ENCODE measurements around the gene PPM1H. TPM values are rescaled to one million over a fixed set of nuclear protein-coding genes. Genes with fewer than 3 reads are reported as not detected.

PPM1H gene
- total RNA-seq, 1 donor, result 0.86 TPM

- TF ChIP-seq, protein P1, sequence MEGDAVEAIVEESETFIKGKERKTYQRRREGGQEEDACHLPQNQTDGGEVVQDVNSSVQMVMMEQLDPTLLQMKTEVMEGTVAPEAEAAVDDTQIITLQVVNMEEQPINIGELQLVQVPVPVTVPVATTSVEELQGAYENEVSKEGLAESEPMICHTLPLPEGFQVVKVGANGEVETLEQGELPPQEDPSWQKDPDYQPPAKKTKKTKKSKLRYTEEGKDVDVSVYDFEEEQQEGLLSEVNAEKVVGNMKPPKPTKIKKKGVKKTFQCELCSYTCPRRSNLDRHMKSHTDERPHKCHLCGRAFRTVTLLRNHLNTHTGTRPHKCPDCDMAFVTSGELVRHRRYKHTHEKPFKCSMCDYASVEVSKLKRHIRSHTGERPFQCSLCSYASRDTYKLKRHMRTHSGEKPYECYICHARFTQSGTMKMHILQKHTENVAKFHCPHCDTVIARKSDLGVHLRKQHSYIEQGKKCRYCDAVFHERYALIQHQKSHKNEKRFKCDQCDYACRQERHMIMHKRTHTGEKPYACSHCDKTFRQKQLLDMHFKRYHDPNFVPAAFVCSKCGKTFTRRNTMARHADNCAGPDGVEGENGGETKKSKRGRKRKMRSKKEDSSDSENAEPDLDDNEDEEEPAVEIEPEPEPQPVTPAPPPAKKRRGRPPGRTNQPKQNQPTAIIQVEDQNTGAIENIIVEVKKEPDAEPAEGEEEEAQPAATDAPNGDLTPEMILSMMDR (IDR thresholded peaks at IDR 0.05; ENCODE audit: insufficient read depth, low read depth, low read length), result no peak
- no peak for DNase-seq (ENCODE audit: low read depth)
- H3K4me3 ChIP-seq (ENCODE audit: low read depth, low read length), result no peak overlapping the region
These were observed 185.4 kb downstream of the PPM1H start for GRCh38 chr12:62749586-62749985.

- H3K4me3 ChIP-seq (ENCODE audit: low read depth, low read length), result no peak overlapping the region
- TF ChIP-seq, protein P1 (IDR thresholded peaks at IDR 0.05; ENCODE audit: insufficient read depth, low read depth, low read length), result no peak
- DNase-seq (ENCODE audit: low read depth), result no peak
These were observed 185.9 kb downstream of the PPM1H start for GRCh38 chr12:62748941-62749468.

- no peak for DNase-seq (ENCODE audit: low read depth)
- no peak overlapping the region for H3K4me3 ChIP-seq (ENCODE audit: low read depth, low read length)
- TF ChIP-seq, protein P1 (IDR thresholded peaks at IDR 0.05; ENCODE audit: insufficient read depth, low read depth, low read length), result no peak
These were observed 190.4 kb downstream of the PPM1H start for GRCh38 chr12:62744551-62744950.

GRCh38 chr12:62739266-62740015, 195.5 kb downstream of the PPM1H start:
- H3K4me3 ChIP-seq (ENCODE audit: low read depth, low read length), result no peak overlapping the region
- TF ChIP-seq, protein P1 (IDR thresholded peaks at IDR 0.05; ENCODE audit: insufficient read depth, low read depth, low read length), result no peak
- DNase-seq (ENCODE audit: low read depth), result no peak

DNA sequence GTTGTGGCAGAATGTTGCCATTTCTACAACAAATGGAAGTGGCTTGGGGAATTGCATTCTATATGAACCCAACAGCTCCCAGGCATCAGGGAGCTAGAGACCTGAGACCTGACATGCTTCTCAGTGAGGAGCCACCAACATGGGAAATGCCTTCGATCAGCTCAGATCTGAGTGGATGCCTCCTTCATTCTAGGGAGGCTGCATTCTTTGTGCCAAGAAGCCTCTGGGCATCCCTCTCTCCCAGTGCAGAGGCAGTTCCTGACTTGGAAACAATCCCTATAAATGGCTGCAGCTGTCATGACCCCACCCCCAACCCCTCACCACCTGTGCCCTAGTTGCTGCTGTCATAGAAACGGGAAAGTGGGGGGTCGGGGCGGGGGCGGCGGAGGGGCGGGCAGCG, 196.3 kb downstream of the PPM1H start:
- no peak for DNase-seq (ENCODE audit: low read depth)

GRCh38 chr12:62738105-62738504, 196.8 kb downstream of the PPM1H start:
- TF ChIP-seq, protein P1 (IDR thresholded peaks at IDR 0.05; ENCODE audit: insufficient read depth, low read depth, low read length), result no peak
- H3K4me3 ChIP-seq (ENCODE audit: low read depth, low read length), result no peak overlapping the region
- no peak for DNase-seq (ENCODE audit: low read depth)

More for the DNA sequence above, 196.3 kb downstream of the PPM1H start:
- TF ChIP-seq, protein P1 (IDR thresholded peaks at IDR 0.05; ENCODE audit: insufficient read depth, low read depth, low read length), result no peak
- H3K4me3 ChIP-seq (ENCODE audit: low read depth, low read length), result no peak overlapping the region
